GM19455 (cell line): ENCODE results near the gene OLFM2.

Source experiments
- ATAC-seq: cut with Tn5 transposase; IDR thresholded peaks from one replicate; pipeline ENCODE4 v1.9.1; 2021; ENCODE audit not compliant: unreplicated experiment

The OLFM2 gene

GRCh38 chr19:9910625-9911024 lies 25.7 kb downstream of the OLFM2 start:
- no peak for ATAC-seq

- no peak for ATAC-seq
Observed at GRCh38 chr19:9909251-9909650, 27.1 kb downstream of the OLFM2 start.

GRCh38 chr19:9906475-9907087 lies 29.7 kb downstream of the OLFM2 start:
- no peak for ATAC-seq

- no peak for ATAC-seq
Observed at GRCh38 chr19:9903336-9903735, 33.0 kb downstream of the OLFM2 start.

GRCh38 chr19:9901642-9902041 lies 34.7 kb downstream of the OLFM2 start:
- no peak for ATAC-seq

- no peak for ATAC-seq
Observed at GRCh38 chr19:9901020-9901419, 35.3 kb downstream of the OLFM2 start.

GRCh38 chr19:9891609-9892373 lies 44.5 kb downstream of the OLFM2 start:
- ATAC-seq = no peak

- ATAC-seq = no peak
Observed at GRCh38 chr19:9885077-9885552, 51.2 kb downstream of the OLFM2 start.

GRCh38 chr19:9883764-9884163 lies 52.6 kb downstream of the OLFM2 start:
- no peak for ATAC-seq

GRCh38 chr19:9883231-9883758 lies 53.0 kb downstream of the OLFM2 start:
- no peak for ATAC-seq

- ATAC-seq = no peak
Observed at GRCh38 chr19:9881720-9882119, 54.6 kb downstream of the OLFM2 start.

GRCh38 chr19:9878511-9879196 lies 57.7 kb downstream of the OLFM2 start:
- no peak for ATAC-seq

GRCh38 chr19:9877780-9878510 lies 58.4 kb downstream of the OLFM2 start:
- ATAC-seq = no peak

- ATAC-seq = no peak
Observed at GRCh38 chr19:9875796-9876195, 60.5 kb downstream of the OLFM2 start.

- no peak for ATAC-seq
Observed at GRCh38 chr19:9875031-9875627, 61.2 kb downstream of the OLFM2 start.

GRCh38 chr19:9872618-9873242 lies 63.6 kb downstream of the OLFM2 start:
- ATAC-seq = no peak

GRCh38 chr19:9871626-9872338 lies 64.5 kb downstream of the OLFM2 start:
- ATAC-seq = no peak

- no peak for ATAC-seq
Observed at GRCh38 chr19:9868983-9869617, 67.2 kb downstream of the OLFM2 start.
